GM21786 (cell line): ENCODE results near the gene SART1.

Source experiments
- ATAC-seq: cut with Tn5 transposase; IDR thresholded peaks from one replicate; pipeline ENCODE4 v1.9.1; 2021; ENCODE audit not compliant: unreplicated experiment

SART1 gene

GRCh38 chr11:65962141-65962564 is 619 bp downstream of the SART1 start:
- ATAC-seq: no peak

- no peak for ATAC-seq
These were observed 3.4 kb downstream of the SART1 start for GRCh38 chr11:65964906-65965305.

- no peak for ATAC-seq
These were observed 4.6 kb downstream of the SART1 start for GRCh38 chr11:65965986-65966762.

- ATAC-seq: no peak
These were observed 5.9 kb downstream of the SART1 start for GRCh38 chr11:65967329-65967934.

GRCh38 chr11:65968600-65969482 is 7.3 kb downstream of the SART1 start:
- ATAC-seq: no peak

- ATAC-seq: no peak
These were observed 10.6 kb downstream of the SART1 start for GRCh38 chr11:65972116-65972515.

- ATAC-seq: no peak
These were observed 12.0 kb downstream of the SART1 start for GRCh38 chr11:65973439-65974110.

- no peak for ATAC-seq
These were observed 14.2 kb downstream of the SART1 start for GRCh38 chr11:65975771-65976170.

- ATAC-seq: no peak
These were observed 15.0 kb downstream of the SART1 start for GRCh38 chr11:65976216-65977176.

- no peak for ATAC-seq
These were observed 16.3 kb downstream of the SART1 start for GRCh38 chr11:65977621-65978390.

GRCh38 chr11:65978391-65979238 is 17.1 kb downstream of the SART1 start:
- ATAC-seq: no peak

GRCh38 chr11:65979261-65979759 is 17.8 kb downstream of the SART1 start:
- no peak for ATAC-seq

GRCh38 chr11:65981101-65981740 is 19.7 kb downstream of the SART1 start:
- no peak for ATAC-seq

- no peak for ATAC-seq
These were observed 20.7 kb downstream of the SART1 start for GRCh38 chr11:65981972-65982823.

GRCh38 chr11:65982824-65983588 is 21.5 kb downstream of the SART1 start:
- ATAC-seq: no peak

GRCh38 chr11:65983589-65983987 is 22.1 kb downstream of the SART1 start:
- no peak for ATAC-seq
